Measurements from ENCODE around the gene GPR157.

- TF ChIP-seq, protein P1, sequence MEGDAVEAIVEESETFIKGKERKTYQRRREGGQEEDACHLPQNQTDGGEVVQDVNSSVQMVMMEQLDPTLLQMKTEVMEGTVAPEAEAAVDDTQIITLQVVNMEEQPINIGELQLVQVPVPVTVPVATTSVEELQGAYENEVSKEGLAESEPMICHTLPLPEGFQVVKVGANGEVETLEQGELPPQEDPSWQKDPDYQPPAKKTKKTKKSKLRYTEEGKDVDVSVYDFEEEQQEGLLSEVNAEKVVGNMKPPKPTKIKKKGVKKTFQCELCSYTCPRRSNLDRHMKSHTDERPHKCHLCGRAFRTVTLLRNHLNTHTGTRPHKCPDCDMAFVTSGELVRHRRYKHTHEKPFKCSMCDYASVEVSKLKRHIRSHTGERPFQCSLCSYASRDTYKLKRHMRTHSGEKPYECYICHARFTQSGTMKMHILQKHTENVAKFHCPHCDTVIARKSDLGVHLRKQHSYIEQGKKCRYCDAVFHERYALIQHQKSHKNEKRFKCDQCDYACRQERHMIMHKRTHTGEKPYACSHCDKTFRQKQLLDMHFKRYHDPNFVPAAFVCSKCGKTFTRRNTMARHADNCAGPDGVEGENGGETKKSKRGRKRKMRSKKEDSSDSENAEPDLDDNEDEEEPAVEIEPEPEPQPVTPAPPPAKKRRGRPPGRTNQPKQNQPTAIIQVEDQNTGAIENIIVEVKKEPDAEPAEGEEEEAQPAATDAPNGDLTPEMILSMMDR (IDR thresholded peaks at IDR 0.05): no peak
- TF ChIP-seq EZH2 (IDR thresholded peaks at IDR 0.05; ENCODE audit: borderline replicate concordance, insufficient read depth, low read depth, low read length, poor library complexity, severe bottlenecking): no peak
Measured at GRCh38 chr1:9085306-9085940, 43.5 kb downstream of the GPR157 start.

Measured in B cell (primary cell).